Kasumi-1 (cell line): ENCODE data around the gene PTX4.

Experiments
- DNase-seq, 2 experiments: peaks; one replicate each; lab custom pipeline; 2025; lab: John Stamatoyannopoulos, UW

Gene PTX4

GRCh38 chr16:1459967-1460366 lies 28.8 kb downstream of the PTX4 start:
- DNase-seq: no peak

GRCh38 chr16:1458977-1459341 lies 29.8 kb downstream of the PTX4 start:
- no peak for DNase-seq

- DNase-seq: no peak
These were observed 30.3 kb downstream of the PTX4 start for GRCh38 chr16:1458336-1458976.

GRCh38 chr16:1457489-1458245 lies 31.1 kb downstream of the PTX4 start:
- no peak for DNase-seq

- DNase-seq: no peak
These were observed 31.8 kb downstream of the PTX4 start for GRCh38 chr16:1456951-1457350.

GRCh38 chr16:1455190-1456171 lies 33.3 kb downstream of the PTX4 start:
- no peak for DNase-seq

GRCh38 chr16:1454561-1454960 lies 34.2 kb downstream of the PTX4 start:
- no peak for DNase-seq

- DNase-seq: no peak
These were observed 35.4 kb downstream of the PTX4 start for GRCh38 chr16:1453316-1453715.

GRCh38 chr16:1452530-1452929 lies 36.2 kb downstream of the PTX4 start:
- no peak for DNase-seq

- no peak for DNase-seq
These were observed 36.9 kb downstream of the PTX4 start for GRCh38 chr16:1451702-1452392.

GRCh38 chr16:1450841-1451240 lies 37.9 kb downstream of the PTX4 start:
- DNase-seq: no peak

GRCh38 chr16:1450218-1450617 lies 38.5 kb downstream of the PTX4 start:
- no peak for DNase-seq

- no peak for DNase-seq
These were observed 39.4 kb downstream of the PTX4 start for GRCh38 chr16:1449201-1449788.

- DNase-seq: no peak
These were observed 40.1 kb downstream of the PTX4 start for GRCh38 chr16:1448536-1449116.

GRCh38 chr16:1447965-1448364 lies 40.8 kb downstream of the PTX4 start:
- DNase-seq: no peak

- DNase-seq: no peak
These were observed 42.3 kb downstream of the PTX4 start for GRCh38 chr16:1446296-1447080.

- DNase-seq: no peak
These were observed 43.1 kb downstream of the PTX4 start for GRCh38 chr16:1445518-1446203.

GRCh38 chr16:1444730-1445517 lies 43.8 kb downstream of the PTX4 start:
- DNase-seq: no peak
